A549 treated with Hydrocortisone at 1 μM for 4 hours (cell line): ENCODE measurements around the gene SUN3. TPM values are rescaled to one million over a fixed set of nuclear protein-coding genes. Genes with fewer than 3 reads are reported as not detected.

Source experiments
- total RNA-seq: library from RNA; stranded (reverse); fragments of 200-300 nt; extraction: Qiagen RNA extraction; gene quantifications from 5 replicates; pipeline ENCODE4 v1.2.3, GENCODE V29; 2022

The SUN3 gene
- total RNA-seq, result 0.09 to 0.32 TPM in 2 of 5 replicates, not detected in the others

DNA sequence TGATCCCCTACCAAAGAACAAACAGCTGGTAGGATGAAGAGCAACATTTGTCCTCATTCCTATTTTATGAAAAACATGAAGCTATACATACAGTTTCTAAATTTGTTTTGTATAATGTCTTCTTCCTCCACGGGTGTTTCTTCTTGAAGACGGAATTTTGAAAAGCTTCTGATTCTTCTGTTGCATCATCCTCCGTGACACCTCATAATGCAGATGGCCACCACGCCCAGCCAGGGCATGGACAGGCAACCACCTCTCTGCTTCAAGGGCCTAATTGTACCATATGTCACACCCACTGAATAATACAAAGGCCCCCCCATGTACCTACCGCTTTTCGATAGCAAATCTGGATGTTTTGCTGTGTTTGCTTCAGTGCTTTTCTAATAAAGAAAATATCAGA is at the start of gene SUN3:
SUN3 (minus strand) TSS at position 170 of the 400 bp plus-strand sequence; CDS start at position 1, 169 bp downstream.

DNA sequence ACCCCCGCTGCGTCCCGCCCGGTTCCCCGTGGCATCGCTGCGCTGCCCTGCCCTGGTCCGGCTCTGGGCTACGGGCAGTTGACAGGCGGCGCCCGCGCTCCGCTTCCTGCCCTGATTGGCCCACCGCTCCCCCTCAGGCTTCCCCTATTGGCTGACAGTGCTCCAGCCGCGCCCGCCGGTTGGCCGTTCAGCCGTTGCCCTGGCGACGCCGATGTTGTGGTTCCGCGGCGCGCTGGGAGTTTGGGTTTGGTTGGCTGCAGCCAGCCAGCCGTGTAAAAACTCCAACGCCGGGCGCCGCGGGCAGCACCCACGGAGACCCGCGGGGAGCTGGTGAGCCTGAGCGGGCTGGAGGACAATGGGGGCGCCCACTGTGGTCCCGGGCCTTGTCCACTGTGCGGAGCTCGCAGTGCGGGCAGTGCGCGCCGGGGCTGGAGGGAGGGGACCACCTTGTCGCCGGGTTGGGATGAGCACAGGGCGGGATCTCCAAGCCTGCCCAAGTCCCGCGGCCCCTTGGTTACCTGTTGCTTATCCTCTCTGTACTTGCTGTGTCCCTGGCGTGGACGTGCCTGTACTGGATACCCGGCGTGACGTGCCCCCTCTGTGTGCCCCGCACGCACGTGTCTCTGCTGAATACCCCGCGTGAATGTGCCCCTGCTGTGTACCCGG is 6.5 kb upstream of the SUN3 start, which contains the start of gene C7orf57:
C7orf57 (plus strand) TSS at position 243 of the 666 bp plus-strand sequence. CDS start 766 bp downstream, outside the sequence.

GRCh38 chr7:47979145-47979831 is 49.6 kb downstream of the SUN3 start, which contains the start of gene HUS1:
TSS of gene HUS1 (minus strand) at chr7:47979615. CDS start at chr7:47979519, 96 bp downstream.

DNA sequence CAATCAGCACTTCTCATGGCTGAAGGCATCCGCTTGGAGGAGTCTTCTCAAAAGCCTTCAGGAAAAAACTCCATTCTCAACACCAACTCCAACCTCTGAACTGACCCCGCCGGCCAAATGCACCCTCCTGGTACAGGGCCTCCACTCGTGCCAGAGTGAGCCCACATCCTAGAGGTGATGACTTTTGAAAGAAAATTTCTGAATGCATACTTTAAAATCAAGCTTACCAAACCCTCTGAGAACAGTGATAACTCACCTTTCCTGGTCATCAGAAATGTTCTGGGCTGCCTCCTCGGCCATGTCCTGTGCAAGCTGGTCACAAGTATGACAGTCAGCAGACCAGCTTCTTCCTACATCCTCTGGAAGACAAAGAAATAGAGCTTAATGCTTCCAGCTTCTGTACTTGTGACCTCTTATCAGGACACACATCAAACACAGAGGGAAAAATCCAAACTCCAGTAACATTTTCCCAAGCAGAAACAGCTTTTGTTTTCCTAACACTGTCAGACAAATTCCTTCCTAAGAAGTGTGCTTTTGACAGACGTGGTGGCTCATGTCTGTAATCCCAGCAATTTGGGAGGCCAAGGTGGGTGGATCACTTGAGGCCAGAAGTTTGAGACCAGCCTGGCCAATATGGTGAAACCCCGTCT is 80.6 kb downstream of the SUN3 start, which contains the start of gene PKD1L1:
PKD1L1 (minus strand) TSS at position 326 of the 650 bp plus-strand sequence; CDS start at position 300, 26 bp downstream.

Other genes starting within 250 kb of the SUN3 start
- gene PKD1L1, start 80.6 kb downstream of the SUN3 start, total RNA-seq, result 0.08 to 0.30 TPM (median 0.14 TPM) in 5 replicates
- 13.3 to 20.5 TPM (median 17.7 TPM) in 5 replicates for gene HUS1, start 49.5 kb downstream of the SUN3 start, total RNA-seq
- gene C7orf57, start 6.4 kb upstream of the SUN3 start, total RNA-seq, result 0.12 to 0.31 TPM (median 0.26 TPM) in 5 replicates
- gene UPP1, start 60.2 kb upstream of the SUN3 start, total RNA-seq, result 61.2 to 93.6 TPM (median 76.2 TPM) in 5 replicates
- gene ABCA13, start 142.4 kb upstream of the SUN3 start, total RNA-seq, result 0.06 to 0.14 TPM (median 0.06 TPM) in 5 replicates